ENCODE data around the gene ATP8B1.
"Not testable (repeated sequence)": the region's sequence is repeated elsewhere in the genome, so short reads cannot be mapped to it uniquely, and the experiment has no call there.

The ATP8B1 gene

DNA sequence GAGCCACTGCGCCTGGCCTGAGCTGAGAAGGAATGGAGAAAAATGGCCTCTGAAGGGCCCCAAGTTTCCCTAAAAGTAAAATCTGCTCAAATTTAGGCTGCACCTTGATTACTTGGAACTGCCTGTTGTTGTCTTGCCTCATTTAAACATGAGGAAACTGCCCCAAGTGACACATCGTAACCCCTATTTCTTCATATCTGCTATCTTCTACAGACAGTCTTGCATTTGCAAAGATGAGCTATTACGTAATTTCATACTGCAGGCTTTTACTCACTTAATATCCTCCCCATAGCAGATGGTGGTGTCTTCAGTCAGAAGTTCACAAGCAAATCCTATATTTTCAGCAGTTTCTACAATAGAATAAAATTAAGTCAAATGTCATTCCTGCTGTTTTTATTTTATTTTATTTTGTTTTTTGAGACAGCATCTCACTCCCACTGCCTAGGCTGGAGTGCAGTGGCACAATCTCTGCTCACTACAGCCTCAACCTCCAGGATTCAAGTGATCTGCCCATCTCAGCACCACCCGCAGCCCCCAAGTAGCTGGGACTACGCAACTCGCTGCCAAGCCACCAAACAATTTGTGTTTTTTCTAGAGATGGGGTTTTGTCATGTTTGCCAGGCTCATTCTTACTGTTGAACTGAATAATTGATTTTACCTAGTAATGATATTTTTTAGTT, 136.2 kb downstream of the ATP8B1 start:
- DNase-seq (ENCODE audit: low spot score) = no peak

DNA sequence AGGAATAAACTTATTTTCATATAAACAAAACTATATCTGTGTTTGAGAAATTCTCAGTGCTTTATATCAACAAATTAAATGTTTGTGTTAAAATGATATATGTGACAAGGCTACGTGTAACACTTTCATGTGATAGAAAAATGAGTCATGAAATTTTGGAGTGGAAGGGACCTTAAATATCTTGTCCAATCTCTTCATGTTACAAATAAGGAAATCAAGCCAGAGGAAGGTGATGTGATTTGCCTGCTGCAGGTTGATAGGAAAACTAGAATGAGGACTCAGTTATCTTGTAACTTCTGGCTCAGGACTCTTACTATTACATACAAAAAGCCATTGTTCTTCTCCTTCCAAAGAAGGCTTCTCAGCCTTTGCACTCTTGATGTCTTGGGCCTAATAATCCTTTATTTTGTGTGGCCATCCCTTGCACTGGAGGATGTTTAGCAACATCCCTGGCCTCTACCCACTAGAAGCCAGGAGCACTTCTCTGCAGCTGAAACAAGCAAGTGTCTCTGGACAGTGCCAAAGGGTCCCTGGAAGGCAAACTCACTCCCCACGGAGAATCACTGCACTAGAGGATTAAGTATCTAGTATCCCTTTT, 138.4 kb downstream of the ATP8B1 start:
- DNase-seq (ENCODE audit: low spot score) = no peak

DNA sequence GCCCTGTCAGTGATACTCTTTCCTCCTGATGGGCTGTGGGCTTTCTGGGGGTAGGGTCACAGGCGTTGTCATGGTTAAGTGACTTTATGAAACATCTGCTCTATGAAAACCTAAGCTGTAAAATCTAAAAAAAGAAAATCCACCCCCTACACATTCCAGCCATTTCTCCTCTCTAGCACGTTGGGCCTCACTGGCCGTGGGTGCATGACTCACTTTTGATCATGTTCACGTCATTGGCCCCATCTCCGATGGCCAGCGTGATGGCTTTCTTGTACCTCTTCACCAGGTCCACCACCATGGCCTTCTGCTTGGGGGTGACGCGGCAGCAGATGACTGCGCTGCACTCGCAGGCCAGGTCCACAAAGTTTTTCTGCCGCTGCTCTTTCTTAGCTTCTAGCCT, 142.2 kb downstream of the ATP8B1 start:
- DNase-seq (ENCODE audit: low spot score) = peak; percentile 13

- DNase-seq (ENCODE audit: low spot score) = no peak
Measured at GRCh38 chr18:57659460-57660102, 143.5 kb downstream of the ATP8B1 start.

- DNase-seq (ENCODE audit: low spot score) = no peak
Measured at GRCh38 chr18:57657542-57657941, 145.6 kb downstream of the ATP8B1 start.

- DNase-seq (ENCODE audit: low spot score) = no peak
Measured at GRCh38 chr18:57655740-57656139, 147.4 kb downstream of the ATP8B1 start.

DNA sequence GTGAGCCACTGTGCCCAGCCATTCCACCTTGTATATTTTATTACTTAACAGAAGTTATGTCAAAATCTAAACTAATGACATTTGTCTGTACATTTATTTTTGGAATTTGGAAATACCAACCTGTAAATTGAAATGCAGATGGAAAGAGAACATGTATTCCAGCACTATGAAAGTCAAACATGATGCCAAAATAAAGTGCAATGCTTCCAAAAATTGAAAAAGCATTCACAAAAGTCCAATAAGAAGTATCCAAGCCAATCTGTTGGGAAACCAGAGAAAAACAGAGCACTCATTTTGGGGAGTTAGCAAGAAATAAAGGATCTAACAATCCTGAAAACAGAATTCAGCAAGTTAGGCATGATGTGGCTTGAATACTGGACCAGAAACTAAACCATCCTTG, 151.2 kb downstream of the ATP8B1 start:
- DNase-seq (ENCODE audit: low spot score) = no peak

DNA sequence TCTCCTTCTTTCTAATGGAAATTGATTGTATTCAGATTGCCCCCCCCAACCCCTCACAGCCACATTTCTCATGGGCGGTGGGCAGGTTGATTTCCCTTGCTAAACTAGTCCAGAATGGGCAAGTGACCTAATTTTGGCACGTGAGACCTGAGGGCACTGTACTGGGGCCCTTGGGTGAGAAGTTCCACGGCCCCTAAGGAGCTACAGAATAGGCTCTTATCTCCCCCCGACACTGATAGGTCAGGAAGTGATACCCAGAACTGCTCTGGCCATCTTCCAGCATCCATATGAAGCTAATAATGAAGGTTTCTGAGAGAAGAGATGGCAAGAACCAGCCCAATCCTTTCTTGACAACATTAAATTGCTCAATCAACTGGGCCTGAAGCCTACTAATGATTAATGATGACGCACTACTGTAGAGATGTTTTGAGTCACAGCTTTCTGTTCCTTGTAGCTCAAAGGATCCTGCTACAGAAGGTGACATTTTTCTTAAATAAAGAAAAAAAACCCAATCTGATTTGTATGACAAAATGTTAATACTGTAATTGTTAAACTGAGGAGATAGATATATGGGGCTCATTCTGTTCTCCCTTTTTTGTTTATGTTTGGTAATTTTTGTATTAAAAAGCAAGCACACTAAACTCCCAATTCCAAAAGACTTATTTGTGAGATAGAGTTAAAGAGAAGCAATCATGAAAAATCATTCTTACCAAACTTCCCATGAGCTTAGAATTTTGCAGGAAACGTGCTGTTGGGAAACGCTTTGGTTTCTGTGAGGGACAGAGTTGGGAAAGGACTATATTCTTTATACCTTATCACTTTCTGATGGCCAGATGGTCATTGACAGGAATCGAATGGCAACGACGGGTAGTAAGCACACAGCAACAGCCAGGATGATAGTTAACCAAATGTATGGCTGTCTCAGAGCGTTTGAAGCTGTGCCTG, 153.3 kb downstream of the ATP8B1 start:
- peak; percentile 69 for DNase-seq (ENCODE audit: low spot score)

DNA sequence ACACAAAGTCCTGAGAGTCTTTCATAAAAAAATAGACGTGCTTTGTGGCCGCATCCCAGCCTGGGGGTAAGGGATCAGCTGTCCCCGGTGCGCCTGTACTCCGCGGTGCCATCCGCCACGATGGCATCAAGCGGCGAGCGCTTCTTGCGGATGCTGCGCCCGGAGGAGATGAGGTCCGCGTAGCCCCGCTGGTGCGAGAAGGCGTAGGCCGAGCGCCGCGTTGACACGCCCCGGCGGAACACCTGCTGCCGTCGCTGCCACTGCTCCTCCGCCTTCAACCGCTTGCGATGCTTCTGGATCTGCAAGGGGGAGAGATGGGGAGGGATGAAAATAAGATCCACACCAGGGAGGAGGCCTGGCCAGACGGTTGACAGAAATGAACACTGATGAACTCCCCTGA, 154.7 kb downstream of the ATP8B1 start:
- DNase-seq (ENCODE audit: low spot score) = no peak

DNA sequence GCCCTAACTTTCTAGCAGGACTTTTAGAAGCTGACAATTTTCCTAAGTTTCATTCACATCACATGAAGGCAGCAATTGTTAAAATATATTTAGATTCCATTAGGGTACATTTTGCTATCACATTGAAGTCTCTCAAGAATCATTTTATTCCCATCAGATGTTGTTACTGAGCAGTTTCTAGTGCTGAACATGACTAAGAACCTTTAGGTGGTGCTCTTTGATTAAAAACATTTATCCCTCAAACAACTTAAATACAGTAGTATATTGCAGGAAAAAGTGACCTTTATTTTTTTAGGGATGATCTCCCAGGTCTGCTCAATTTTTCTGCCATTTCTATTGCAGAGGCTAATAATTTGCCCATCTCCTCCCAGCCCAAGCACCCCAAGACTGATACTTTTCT, 158.6 kb downstream of the ATP8B1 start:
- no peak for DNase-seq (ENCODE audit: low spot score)

DNA sequence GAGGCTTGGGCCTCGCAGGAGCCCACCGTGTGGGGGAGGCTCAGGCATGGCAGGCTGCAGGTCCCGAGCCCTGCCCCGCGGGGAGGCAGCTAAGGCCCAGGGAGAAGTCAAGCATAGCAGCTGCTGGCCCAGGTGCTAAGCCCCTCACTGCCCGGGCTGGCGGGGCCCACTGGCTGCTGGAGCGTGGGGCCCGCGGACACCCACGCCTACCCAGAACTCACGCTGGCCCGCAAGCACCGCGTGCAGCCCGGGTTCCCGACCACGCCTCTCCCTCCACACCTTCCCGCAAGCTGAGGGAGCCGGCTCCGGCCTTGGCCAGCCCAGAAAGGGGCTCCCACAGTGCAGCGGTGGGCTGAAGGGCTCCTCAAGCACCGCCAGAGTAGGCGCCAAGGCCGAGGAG, 159.4 kb downstream of the ATP8B1 start:
- not testable (repeated sequence) for DNase-seq (ENCODE audit: low spot score)

DNA sequence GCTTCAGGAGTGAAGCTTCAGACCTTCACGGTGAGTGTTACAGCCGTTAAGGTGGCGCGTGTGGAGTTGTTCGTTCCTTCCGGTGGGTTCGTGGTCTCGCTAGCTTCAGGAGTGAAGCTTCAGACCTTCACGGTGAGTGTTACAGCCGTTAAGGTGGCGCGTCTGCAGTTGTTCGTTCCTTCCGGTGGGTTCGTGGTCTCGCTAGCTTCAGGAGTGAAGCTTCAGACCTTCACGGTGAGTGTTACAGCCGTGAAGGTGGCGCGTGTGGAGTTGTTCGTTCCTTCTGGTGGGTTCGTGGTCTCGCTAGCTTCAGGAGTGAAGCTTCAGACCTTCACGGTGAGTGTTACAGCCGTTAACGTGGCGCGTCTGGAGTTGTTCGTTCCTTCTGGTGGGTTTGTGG, 160.7 kb downstream of the ATP8B1 start:
- not testable (repeated sequence) for DNase-seq (ENCODE audit: low spot score)

- DNase-seq (ENCODE audit: low spot score) = no peak
Measured at GRCh38 chr18:57640749-57641148, 162.4 kb downstream of the ATP8B1 start.

DNA sequence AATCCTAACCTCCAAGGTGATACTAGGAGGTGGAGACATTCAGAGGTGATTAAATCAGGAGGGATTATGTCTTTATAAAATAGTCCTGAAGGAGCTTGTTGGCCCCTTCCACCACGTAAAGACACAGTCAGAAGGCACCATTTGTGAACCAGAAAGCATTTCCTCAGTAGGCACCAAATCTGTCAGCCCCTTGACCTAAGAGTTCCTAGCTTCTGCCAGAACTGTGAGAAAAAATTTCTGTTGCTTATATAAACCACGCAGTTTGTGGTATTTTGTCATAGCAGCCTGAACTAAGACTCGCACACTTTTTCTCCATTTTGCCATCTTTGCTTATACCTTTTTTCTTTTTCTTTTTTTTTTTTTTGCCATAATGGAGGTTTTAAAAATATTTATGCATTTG, 162.9 kb downstream of the ATP8B1 start:
- DNase-seq (ENCODE audit: low spot score) = no peak

GRCh38 chr18:57635003-57635822, 167.9 kb downstream of the ATP8B1 start:
- no peak for DNase-seq (ENCODE audit: low spot score)

DNA sequence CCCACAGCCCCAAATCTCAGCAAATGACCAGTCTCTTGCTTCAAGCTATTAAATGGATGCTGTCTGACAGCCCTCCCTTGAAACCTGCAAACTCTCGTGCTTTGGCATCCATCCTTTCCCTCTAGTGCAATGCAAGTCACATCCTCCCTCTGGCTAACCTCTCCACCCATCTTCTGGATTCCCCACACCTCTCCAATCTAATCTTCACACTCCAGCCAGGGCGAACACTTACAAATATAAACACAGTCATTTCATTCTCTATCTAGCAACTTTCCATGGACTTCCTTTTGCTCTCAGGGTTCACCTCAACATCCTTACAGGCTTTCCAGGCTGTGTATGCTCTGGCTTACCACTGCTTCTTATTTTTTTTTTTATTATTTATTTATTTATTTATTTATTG, 171.4 kb downstream of the ATP8B1 start:
- no peak for DNase-seq (ENCODE audit: low spot score)

GRCh38 chr18:57630754-57631595, 172.1 kb downstream of the ATP8B1 start:
- peak; percentile 50 for DNase-seq (ENCODE audit: low spot score)

GRCh38 chr18:57630002-57630753, 172.9 kb downstream of the ATP8B1 start:
- peak; percentile 96 for DNase-seq (ENCODE audit: low spot score)

- DNase-seq (ENCODE audit: low spot score) = no peak
Measured at GRCh38 chr18:57629422-57629821, 173.7 kb downstream of the ATP8B1 start.

GRCh38 chr18:57627488-57627887, 175.6 kb downstream of the ATP8B1 start:
- DNase-seq (ENCODE audit: low spot score) = peak; percentile 64
